HG03442 (cell line): ENCODE measurements around the gene GON7.
"Not testable (repeated sequence)": the region's sequence is repeated elsewhere in the genome, so short reads cannot be mapped to it uniquely, and the experiment has no call there.

ENCODE experiments used
- ATAC-seq: cut with Tn5 transposase; IDR thresholded peaks from one replicate; pipeline ENCODE4 v1.9.1; 2021; ENCODE audit warnings: mild to moderate bottlenecking, moderate library complexity; ENCODE audit not compliant: unreplicated experiment

GON7 gene

GRCh38 chr14:93159625-93160352 lies 47.1 kb downstream of the GON7 start:
- not testable (repeated sequence) for ATAC-seq

GRCh38 chr14:93158349-93158748 lies 48.5 kb downstream of the GON7 start:
- not testable (repeated sequence) for ATAC-seq

- no peak for ATAC-seq
Measured at GRCh38 chr14:93156693-93157369, 50.0 kb downstream of the GON7 start.

- ATAC-seq, result no peak
Measured at GRCh38 chr14:93155667-93156066, 51.2 kb downstream of the GON7 start.

GRCh38 chr14:93153121-93153520 lies 53.7 kb downstream of the GON7 start:
- ATAC-seq, result no peak
